SK-N-SH treated with all-trans-retinoic acid at 6 μM for 48 hours (cell line): ENCODE measurements around the gene GGA2.

Experiments
- ATAC-seq: fragments of 200-7000 bp; cut with Tn5 transposase; 3 replicates; pipeline ENCODE4 v1.9.1; 2020; ENCODE audit warnings: mild to moderate bottlenecking, moderate library complexity
- ARNTL ChIP-seq: fragments of 450-650 bp; formaldehyde crosslinking; IDR thresholded peaks from 2 replicates; pipeline ENCODE4 v1.5.0; 2020; ENCODE audit warnings: low read depth, mild to moderate bottlenecking, moderate library complexity, borderline replicate concordance
- BACH2 ChIP-seq: fragments of 250-450 bp; sonication (Bioruptor Pico); IDR thresholded peaks from 2 replicates; pipeline ENCODE4 v1.9.0; 2021; ENCODE audit warnings: mild to moderate bottlenecking, borderline replicate concordance
- CREB5 ChIP-seq: fragments of 250-450 bp; sonication (Bioruptor Pico); IDR thresholded peaks from 2 replicates; pipeline ENCODE4 v1.5.1; 2020; ENCODE audit warnings: low read depth, mild to moderate bottlenecking, moderate library complexity
- CSDC2 ChIP-seq: fragments of 250-450 bp; sonication (Bioruptor Pico); IDR thresholded peaks from 2 replicates; pipeline ENCODE4 v1.5.0; 2020; ENCODE audit warnings: mild to moderate bottlenecking, moderate library complexity
- CSRNP3 ChIP-seq: fragments of 250-450 bp; sonication (Bioruptor Pico); IDR thresholded peaks from 2 replicates; pipeline ENCODE4 v1.5.1; 2021; ENCODE audit warnings: mild to moderate bottlenecking, moderate library complexity
- ESRRG ChIP-seq: fragments of 250-450 bp; sonication (Bioruptor Pico); IDR thresholded peaks from 2 replicates; pipeline ENCODE4 v1.6.1; 2021; ENCODE audit warnings: mild to moderate bottlenecking
- GLIS3 ChIP-seq: fragments of 250-450 bp; sonication (Bioruptor Pico); IDR thresholded peaks from 2 replicates; pipeline ENCODE4 v1.5.0; 2020; ENCODE audit warnings: mild to moderate bottlenecking, moderate library complexity
- ISL1 ChIP-seq: fragments of 250-450 bp; sonication (Bioruptor Pico); IDR thresholded peaks from 2 replicates; pipeline ENCODE4 v2.1.2; 2022; ENCODE audit warnings: mild to moderate bottlenecking, moderate library complexity
- OSR1 ChIP-seq: fragments of 250-450 bp; sonication (Bioruptor Pico); IDR thresholded peaks from 2 replicates; pipeline ENCODE4 v1.8.0; 2022; ENCODE audit warnings: moderate library complexity, mild to moderate bottlenecking, inconsistent platforms
- PATZ1 ChIP-seq: fragments of 250-450 bp; sonication (Bioruptor Pico); IDR thresholded peaks from 2 replicates; pipeline ENCODE4 v1.8.0; 2020; ENCODE audit warnings: mild to moderate bottlenecking, moderate library complexity, borderline replicate concordance
- POU6F1 ChIP-seq: fragments of 250-450 bp; sonication (Bioruptor Pico); IDR thresholded peaks from 2 replicates; pipeline ENCODE4 v1.8.0; 2021; ENCODE audit warnings: low read depth, mild to moderate bottlenecking, moderate library complexity, borderline replicate concordance
- RARB ChIP-seq: fragments of 250-450 bp; sonication (Bioruptor Pico); IDR thresholded peaks from 2 replicates; pipeline ENCODE4 v1.8.0; 2021; ENCODE audit warnings: mild to moderate bottlenecking, moderate library complexity
- SNAI2 ChIP-seq: fragments of 250-450 bp; sonication (Bioruptor Pico); IDR thresholded peaks from 2 replicates; pipeline ENCODE4 v1.5.0; 2020; ENCODE audit warnings: mild to moderate bottlenecking, moderate library complexity
- TCF4 ChIP-seq: fragments of 250-450 bp; sonication (Bioruptor Pico); IDR thresholded peaks from 2 replicates; pipeline ENCODE4 v1.8.0; 2021; ENCODE audit warnings: mild to moderate bottlenecking, moderate library complexity, borderline replicate concordance
- TOX ChIP-seq: fragments of 250-450 bp; sonication (Bioruptor Pico); IDR thresholded peaks from 2 replicates; pipeline ENCODE4 v1.8.0; 2021; ENCODE audit warnings: mild to moderate bottlenecking, moderate library complexity, borderline replicate concordance
- TSHZ2 ChIP-seq: fragments of 250-450 bp; sonication (Bioruptor Pico); IDR thresholded peaks from 2 replicates; pipeline ENCODE4 v1.5.0; 2020; ENCODE audit warnings: mild to moderate bottlenecking, moderate library complexity
- ZC3H10 ChIP-seq: fragments of 250-450 bp; sonication (Bioruptor Pico); IDR thresholded peaks from 2 replicates; pipeline ENCODE4 v1.5.1; 2021; ENCODE audit warnings: mild to moderate bottlenecking, moderate library complexity
- ZFP3 ChIP-seq: fragments of 250-450 bp; sonication (Bioruptor Pico); IDR thresholded peaks from 2 replicates; pipeline ENCODE4 v1.5.0; 2020; ENCODE audit warnings: mild to moderate bottlenecking, moderate library complexity
- ZFP30 ChIP-seq: fragments of 450-650 bp; formaldehyde crosslinking; IDR thresholded peaks from 2 replicates; pipeline ENCODE4 v1.5.0; 2022; ENCODE audit warnings: mild to moderate bottlenecking, moderate library complexity
- ZNF565 ChIP-seq: fragments of 450-650 bp; formaldehyde crosslinking; conservative IDR thresholded peaks from 2 replicates; pipeline ENCODE4 v1.5.0; 2020; ENCODE audit warnings: low read depth, mild to moderate bottlenecking, moderate library complexity
- ZNF70 ChIP-seq: fragments of 450-650 bp; formaldehyde crosslinking; IDR thresholded peaks from 2 replicates; pipeline ENCODE4 v1.5.0; 2020; ENCODE audit warnings: mild to moderate bottlenecking, moderate library complexity
- ZNF8 ChIP-seq: fragments of 450-650 bp; formaldehyde crosslinking; IDR thresholded peaks from 2 replicates; pipeline ENCODE4 v1.5.0; 2020; ENCODE audit warnings: mild to moderate bottlenecking, moderate library complexity

GGA2 gene

GRCh38 chr16:23530062-23530461, 19.8 kb upstream of the GGA2 start:
- ATAC-seq: no peak
- TF ChIP-seq ZNF8 (CRISPR knock-in tag) (no peak), POU6F1 (CRISPR knock-in tag) (no peak), RARB (no peak), TCF4 (no peak), TSHZ2 (no peak), CSDC2 (CRISPR knock-in tag) (no peak), GLIS3 (CRISPR knock-in tag) (no peak), TOX (CRISPR knock-in tag) (no peak), PATZ1 (no peak), CREB5 (CRISPR knock-in tag) (no peak), ESRRG (CRISPR knock-in tag) (no peak), ZNF70 (CRISPR knock-in tag) (no peak), SNAI2 (CRISPR knock-in tag) (no peak), ZC3H10 (CRISPR knock-in tag) (no peak), ISL1 (CRISPR knock-in tag) (no peak), CSRNP3 (CRISPR knock-in tag) (no peak), ZNF565 (CRISPR knock-in tag) (no peak), OSR1 (CRISPR knock-in tag) (no peak)

GRCh38 chr16:23528644-23529310, 18.5 kb upstream of the GGA2 start:
- no peak for ATAC-seq
- TF ChIP-seq TSHZ2 (no peak), ZNF70 (CRISPR knock-in tag) (no peak), RARB (no peak), TCF4 (no peak), CSRNP3 (CRISPR knock-in tag) (no peak), ZFP30 (CRISPR knock-in tag) (no peak), TOX (CRISPR knock-in tag) (no peak), ZNF8 (CRISPR knock-in tag) (no peak), ARNTL (CRISPR knock-in tag) (no peak), SNAI2 (CRISPR knock-in tag) (no peak), POU6F1 (CRISPR knock-in tag) (no peak), CSDC2 (CRISPR knock-in tag) (no peak), BACH2 (no peak), CREB5 (CRISPR knock-in tag) (no peak), ZFP3 (CRISPR knock-in tag) (no peak)
